H1 (cell line): ENCODE measurements around the gene C16orf90.

Experiments used
- CEBPB ChIP-seq: IDR thresholded peaks from 2 replicates; pipeline ENCODE4 v1.6.1; 2012; ENCODE audit warnings: low read depth, low read length
- CHD2 ChIP-seq: IDR thresholded peaks from 2 replicates; pipeline ENCODE4 v1.6.1; 2012; ENCODE audit warnings: low read length, improper control_type of control experiment
- EP300 ChIP-seq, 2 experiments: IDR thresholded peaks; 1 replicate in 1 of 2; 2 replicates in 1 of 2; pipeline ENCODE4 v1.6.1; 2011 to 2012; ENCODE audit warnings: low read depth in 2 of 2, low read length in 2 of 2, mild to moderate bottlenecking in 2 of 2, borderline replicate concordance in 1 of 2, inconsistent platforms in 1 of 2, moderate library complexity in 1 of 2
- NRF1 ChIP-seq: IDR thresholded peaks from 2 replicates; pipeline ENCODE4 v1.6.1; 2011; ENCODE audit warnings: mild to moderate bottlenecking, low read depth, low read length, improper control_type of control experiment
- POLR2AphosphoS5 ChIP-seq: IDR thresholded peaks from 2 replicates; pipeline ENCODE4 v1.6.1; 2011; ENCODE audit warnings: low read depth, low read length
- RAD21 ChIP-seq, 2 experiments: IDR thresholded peaks in 1 of 2; conservative IDR thresholded peaks in 1 of 2; 2 replicates each; pipeline ENCODE4 v1.6.1; 2011; ENCODE audit warnings: low read depth in 2 of 2, low read length in 2 of 2, improper control_type of control experiment in 1 of 2, inconsistent platforms in 1 of 2, mild to moderate bottlenecking in 1 of 2, moderate library complexity in 1 of 2
- TBP ChIP-seq: IDR thresholded peaks from 2 replicates; pipeline ENCODE4 v1.6.1; 2011; ENCODE audit warnings: low read depth, low read length, improper control_type of control experiment
- TCF12 ChIP-seq: IDR thresholded peaks from 2 replicates; pipeline ENCODE4 v1.6.1; 2011; ENCODE audit warnings: low read depth, mild to moderate bottlenecking, low read length
- TEAD4 ChIP-seq: IDR thresholded peaks from 2 replicates; pipeline ENCODE4 v1.6.1; 2012; ENCODE audit warnings: low read depth, low read length, inconsistent platforms, mixed read lengths
- TF ChIP-seq, protein P1 (sequence below), 3 experiments: IDR thresholded peaks; 1 replicate in 2 of 3; 2 replicates in 1 of 3; pipeline versions ENCODE4 v1.5.1 to v1.6.1; 2011; ENCODE audit warnings: low read length in 3 of 3, mild to moderate bottlenecking in 3 of 3, inconsistent platforms in 2 of 3, low read depth in 1 of 3, moderate library complexity in 1 of 3; ENCODE audit not compliant: insufficient read depth in 1 of 3; ENCODE audit errors: control extremely low read depth in 1 of 3
- TF ChIP-seq, protein P2 (sequence below): IDR thresholded peaks from 2 replicates; pipeline ENCODE4 v1.6.1; 2011; ENCODE audit warnings: low read length, improper control_type of control experiment

DNA sequence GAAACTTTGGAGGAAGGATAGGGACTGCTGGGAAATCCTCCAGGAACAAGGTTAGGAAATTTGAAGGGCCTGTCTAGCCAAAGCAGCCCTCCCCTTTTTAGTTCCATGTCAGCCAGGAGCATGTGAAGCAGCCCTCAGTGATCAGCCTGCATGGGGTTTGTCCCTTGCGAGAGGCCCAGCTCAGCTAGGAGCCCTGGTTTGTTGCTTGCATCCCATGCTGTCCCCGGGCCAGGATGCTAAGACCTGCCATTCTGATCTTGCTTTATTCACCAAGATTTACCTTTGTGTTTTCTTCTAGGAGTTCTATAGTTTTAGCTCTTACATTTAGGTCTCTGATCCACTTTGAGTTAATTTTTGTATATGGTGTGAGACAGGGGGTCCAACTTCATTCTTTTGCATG lies 33.1 kb upstream of the C16orf90 start:
- TF ChIP-seq, protein P1, sequence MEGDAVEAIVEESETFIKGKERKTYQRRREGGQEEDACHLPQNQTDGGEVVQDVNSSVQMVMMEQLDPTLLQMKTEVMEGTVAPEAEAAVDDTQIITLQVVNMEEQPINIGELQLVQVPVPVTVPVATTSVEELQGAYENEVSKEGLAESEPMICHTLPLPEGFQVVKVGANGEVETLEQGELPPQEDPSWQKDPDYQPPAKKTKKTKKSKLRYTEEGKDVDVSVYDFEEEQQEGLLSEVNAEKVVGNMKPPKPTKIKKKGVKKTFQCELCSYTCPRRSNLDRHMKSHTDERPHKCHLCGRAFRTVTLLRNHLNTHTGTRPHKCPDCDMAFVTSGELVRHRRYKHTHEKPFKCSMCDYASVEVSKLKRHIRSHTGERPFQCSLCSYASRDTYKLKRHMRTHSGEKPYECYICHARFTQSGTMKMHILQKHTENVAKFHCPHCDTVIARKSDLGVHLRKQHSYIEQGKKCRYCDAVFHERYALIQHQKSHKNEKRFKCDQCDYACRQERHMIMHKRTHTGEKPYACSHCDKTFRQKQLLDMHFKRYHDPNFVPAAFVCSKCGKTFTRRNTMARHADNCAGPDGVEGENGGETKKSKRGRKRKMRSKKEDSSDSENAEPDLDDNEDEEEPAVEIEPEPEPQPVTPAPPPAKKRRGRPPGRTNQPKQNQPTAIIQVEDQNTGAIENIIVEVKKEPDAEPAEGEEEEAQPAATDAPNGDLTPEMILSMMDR (IDR thresholded peaks at IDR 0.05; ENCODE audit: control extremely low read depth in 1 of 3, insufficient read depth in 1 of 3, low read depth in 1 of 3, low read length in 3 of 3), result no peak
- TF ChIP-seq, protein P2, sequence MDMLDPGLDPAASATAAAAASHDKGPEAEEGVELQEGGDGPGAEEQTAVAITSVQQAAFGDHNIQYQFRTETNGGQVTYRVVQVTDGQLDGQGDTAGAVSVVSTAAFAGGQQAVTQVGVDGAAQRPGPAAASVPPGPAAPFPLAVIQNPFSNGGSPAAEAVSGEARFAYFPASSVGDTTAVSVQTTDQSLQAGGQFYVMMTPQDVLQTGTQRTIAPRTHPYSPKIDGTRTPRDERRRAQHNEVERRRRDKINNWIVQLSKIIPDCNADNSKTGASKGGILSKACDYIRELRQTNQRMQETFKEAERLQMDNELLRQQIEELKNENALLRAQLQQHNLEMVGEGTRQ, result no peak
- no peak for TF ChIP-seq POLR2AphosphoS5
- no peak for TF ChIP-seq TBP
- no peak for TF ChIP-seq EP300 (IDR thresholded peaks at IDR 0.05; ENCODE audit: borderline replicate concordance in 1 of 2, low read depth in 2 of 2, low read length in 2 of 2)
- no peak for TF ChIP-seq TEAD4
- TF ChIP-seq NRF1, result no peak
- TF ChIP-seq RAD21 (IDR thresholded peaks at IDR 0.05 in 1 of 2, conservative IDR thresholded peaks at IDR 0.05 in 1 of 2; ENCODE audit: low read depth in 2 of 2, low read length in 2 of 2), result no peak
- TF ChIP-seq TCF12, result no peak
- TF ChIP-seq CEBPB, result no peak
- no peak for TF ChIP-seq CHD2
